ENCODE measurements around the gene NFATC4. TPM values are rescaled to one million over a fixed set of nuclear protein-coding genes. Genes with fewer than 3 reads are reported as not detected.

NFATC4 gene
- total and polyA plus RNA-seq, 9 donors = 35.2 to 71.1 (median 52.0) TPM

DNA sequence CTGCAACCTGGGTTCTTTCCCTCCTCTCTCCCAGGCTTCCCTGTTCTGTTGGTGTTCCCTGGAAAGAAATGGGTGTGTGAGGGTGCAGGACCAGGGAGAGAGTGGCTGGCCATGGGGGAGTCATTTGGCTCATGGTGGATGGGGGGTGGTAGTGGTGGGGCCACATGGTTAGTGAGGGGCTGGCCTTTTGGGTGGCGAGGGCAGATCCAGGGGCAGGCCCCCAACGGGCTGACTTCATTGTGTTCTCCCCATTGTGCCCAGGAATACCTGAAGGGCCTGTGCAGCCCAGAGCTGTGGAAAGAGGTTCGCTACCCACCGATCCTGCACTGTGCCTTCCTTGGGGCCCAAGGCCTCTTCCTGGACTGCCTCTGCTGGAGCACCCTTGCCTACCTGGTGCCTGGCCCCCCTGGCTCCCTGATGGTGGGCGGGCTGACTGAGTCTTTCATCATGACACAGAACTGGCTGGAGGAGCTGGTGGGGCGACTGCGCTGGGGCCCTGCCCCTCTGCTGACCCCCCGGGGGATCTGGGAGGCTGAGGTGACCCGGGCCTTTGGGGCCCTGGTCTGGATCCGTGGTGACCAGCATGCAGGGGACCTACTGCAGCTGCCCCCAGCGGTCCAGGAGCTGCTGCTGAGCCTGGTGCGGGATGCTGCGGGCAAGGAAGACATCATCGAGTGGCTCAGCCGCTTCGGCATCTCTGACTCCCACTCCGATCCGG, 39.8 kb downstream of the NFATC4 start:
- Histone ChIP-seq H3K36me3 (ENCODE audit: control insufficient read depth, insufficient read depth, low read length) (peaks cover 48% of the 10 kb centered on the region), H3K27me3 (ENCODE audit: control insufficient read depth, insufficient read depth, low read length) (no peaks in the 10 kb centered on the region), H3K4me1 (ENCODE audit: control insufficient read depth, insufficient read depth, low read length) (peaks cover 31% of the 10 kb centered on the region), H3K27ac (ENCODE audit: low read length) (no peak overlapping the region), H3K9me3 (replicated peaks; ENCODE audit: control insufficient read depth, low read depth, low read length) (no peaks in the 10 kb centered on the region), H3K4me3 (ENCODE audit: low read length) (no peak overlapping the region)
- DNase-seq = no peak
- WGBS (ENCODE audit: insufficient coverage) = 89% methylated on average over 18 of the region's 18 CpGs

DNA sequence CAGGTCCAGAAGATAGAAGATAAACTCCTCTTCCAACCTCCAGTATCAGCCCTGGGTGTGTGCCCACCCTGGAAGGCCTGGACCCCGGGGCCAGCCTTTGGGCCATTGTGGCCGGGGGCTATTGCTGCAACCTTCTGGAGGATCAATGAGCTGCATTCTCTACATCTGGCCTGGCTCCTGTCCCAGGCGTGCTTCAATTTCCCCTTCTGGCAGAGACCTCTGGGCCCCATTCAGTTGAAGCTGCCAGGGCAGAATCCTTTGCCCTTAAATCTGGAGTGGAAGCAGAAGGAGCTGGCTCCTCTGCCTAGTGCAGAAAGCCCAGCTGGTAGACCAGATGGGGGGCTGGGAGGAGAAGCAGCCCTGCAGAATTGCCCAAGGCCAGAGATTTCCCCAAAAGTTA, 40.8 kb downstream of the NFATC4 start:
- Histone ChIP-seq H3K9me3 (replicated peaks; ENCODE audit: control insufficient read depth, low read depth, low read length) (no peaks in the 10 kb centered on the region), H3K4me3 (ENCODE audit: low read length) (no peak overlapping the region), H3K36me3 (ENCODE audit: control insufficient read depth, insufficient read depth, low read length) (peaks cover 57% of the 10 kb centered on the region), H3K27ac (ENCODE audit: low read length) (no peak overlapping the region), H3K4me1 (ENCODE audit: control insufficient read depth, insufficient read depth, low read length) (peaks cover 24% of the 10 kb centered on the region), H3K27me3 (ENCODE audit: control insufficient read depth, insufficient read depth, low read length) (no peaks in the 10 kb centered on the region)
- WGBS (ENCODE audit: insufficient coverage) = 27% methylated on average over 3 of the region's 3 CpGs
- peak; percentile 53 for DNase-seq

DNA sequence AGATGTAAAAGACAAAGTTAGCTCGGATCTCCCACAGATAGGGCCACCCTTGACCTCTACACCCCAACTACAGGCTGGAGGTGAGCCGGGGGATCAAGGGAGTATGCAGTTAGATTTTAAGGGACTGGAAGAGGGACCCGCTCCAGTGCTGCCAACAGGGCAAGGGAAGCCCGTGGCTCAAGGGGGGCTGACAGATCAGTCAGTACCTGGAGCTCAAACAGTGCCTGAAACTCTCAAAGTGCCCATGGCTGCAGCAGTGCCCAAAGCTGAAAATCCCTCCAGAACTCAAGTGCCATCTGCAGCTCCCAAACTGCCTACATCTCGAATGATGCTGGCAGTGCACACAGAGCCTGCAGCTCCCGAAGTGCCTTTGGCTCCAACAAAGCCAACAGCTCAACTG, 41.2 kb downstream of the NFATC4 start:
- no peak for DNase-seq
- 60% methylated on average over 4 of the region's 6 CpGs for WGBS (ENCODE audit: insufficient coverage)
- Histone ChIP-seq H3K36me3 (ENCODE audit: control insufficient read depth, insufficient read depth, low read length) (peaks cover 61% of the 10 kb centered on the region), H3K4me1 (ENCODE audit: control insufficient read depth, insufficient read depth, low read length) (peaks cover 22% of the 10 kb centered on the region), H3K27ac (ENCODE audit: low read length) (no peak overlapping the region), H3K4me3 (ENCODE audit: low read length) (no peak overlapping the region), H3K27me3 (ENCODE audit: control insufficient read depth, insufficient read depth, low read length) (no peaks in the 10 kb centered on the region), H3K9me3 (replicated peaks; ENCODE audit: control insufficient read depth, low read depth, low read length) (no peaks in the 10 kb centered on the region)

DNA sequence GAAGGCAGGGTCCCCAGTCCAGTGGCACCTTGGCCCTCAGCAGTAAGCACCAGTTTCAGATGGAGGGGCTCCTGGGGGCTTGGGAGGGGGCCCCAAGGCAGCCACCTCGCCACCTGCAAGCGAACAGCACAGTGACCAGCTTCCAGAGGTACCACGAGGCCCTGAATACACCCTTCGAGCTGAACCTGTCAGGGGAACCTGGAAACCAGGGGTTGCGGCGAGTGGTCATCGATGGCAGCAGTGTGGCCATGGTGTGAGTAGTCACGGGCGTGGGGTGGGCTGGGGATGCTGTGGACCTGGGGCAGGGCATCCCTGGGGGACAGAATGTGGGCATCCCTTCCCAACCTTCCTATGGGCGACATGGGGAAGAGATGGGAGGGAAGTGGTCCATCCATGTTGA, 42.0 kb downstream of the NFATC4 start:
- peaks cover 68% of the 10 kb centered on the region for H3K36me3 ChIP-seq (ENCODE audit: control insufficient read depth, insufficient read depth, low read length)
- 92% methylated on average over 10 of the region's 10 CpGs for WGBS (ENCODE audit: insufficient coverage)

DNA sequence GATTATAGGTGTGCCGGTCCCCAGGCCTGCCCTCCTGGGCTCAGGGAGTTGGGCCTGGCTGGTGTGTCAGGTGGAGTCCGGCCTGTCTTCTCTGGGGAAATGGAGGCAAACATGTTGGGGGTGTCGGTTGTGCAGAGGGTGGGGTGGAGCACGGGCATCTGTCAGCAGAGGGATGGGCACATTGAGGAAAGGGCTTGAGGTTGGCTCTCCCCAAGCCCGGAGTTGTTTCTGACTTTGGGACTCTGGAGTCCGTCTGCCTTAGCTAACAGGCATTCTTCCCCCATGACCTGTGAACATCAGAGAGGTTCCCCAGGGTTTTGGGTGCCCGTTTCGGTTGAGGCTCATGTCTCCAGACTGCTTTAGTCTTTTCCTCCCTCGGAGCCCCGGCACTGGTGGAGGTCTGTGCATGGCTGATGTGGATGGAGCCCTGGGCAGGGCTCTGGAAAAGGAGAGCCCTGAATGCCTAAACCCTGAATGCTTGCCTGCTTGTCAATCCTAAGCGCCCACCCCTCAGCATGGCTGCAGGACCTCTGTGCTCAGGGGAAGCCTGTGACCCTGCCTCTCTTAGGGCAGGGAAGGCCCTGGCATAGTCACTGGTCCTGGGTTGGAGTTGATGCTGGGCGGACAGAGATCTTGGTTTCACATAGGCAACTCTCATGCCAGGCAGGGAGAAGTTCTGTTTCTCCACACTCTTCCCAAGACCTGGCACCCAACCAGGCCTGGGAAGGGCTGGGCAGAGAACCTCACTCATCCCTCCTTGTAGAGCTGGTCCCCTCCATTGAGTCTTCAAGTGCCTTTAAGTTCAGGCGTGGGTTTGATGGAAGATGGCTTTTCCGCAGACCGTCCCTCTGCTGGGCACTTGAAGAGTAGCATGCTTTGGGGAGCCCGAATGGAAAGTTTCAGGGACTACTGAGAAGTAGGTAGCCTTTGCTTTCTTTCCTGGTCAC, 43.7 kb downstream of the NFATC4 start:
- Histone ChIP-seq H3K36me3 (ENCODE audit: control insufficient read depth, insufficient read depth, low read length) (peaks cover 72% of the 10 kb centered on the region), H3K9me3 (replicated peaks; ENCODE audit: control insufficient read depth, low read depth, low read length) (no peaks in the 10 kb centered on the region), H3K27ac (ENCODE audit: low read length) (no peak overlapping the region), H3K4me3 (ENCODE audit: low read length) (no peak overlapping the region), H3K27me3 (ENCODE audit: control insufficient read depth, insufficient read depth, low read length) (no peaks in the 10 kb centered on the region), H3K4me1 (ENCODE audit: control insufficient read depth, insufficient read depth, low read length) (peaks cover 17% of the 10 kb centered on the region)
- 61% methylated on average over 11 of the region's 16 CpGs for WGBS (ENCODE audit: insufficient coverage)
- DNase-seq = peak; percentile 65

More for the DNA sequence above, 42.0 kb downstream of the NFATC4 start:
- no peak overlapping the region for H3K27ac ChIP-seq (ENCODE audit: low read length)
- no peak for DNase-seq
- H3K27me3 ChIP-seq (ENCODE audit: control insufficient read depth, insufficient read depth, low read length) = no peaks in the 10 kb centered on the region
- H3K9me3 ChIP-seq (replicated peaks; ENCODE audit: control insufficient read depth, low read depth, low read length) = no peaks in the 10 kb centered on the region
- H3K4me1 ChIP-seq (ENCODE audit: control insufficient read depth, insufficient read depth, low read length) = peaks cover 17% of the 10 kb centered on the region
- no peak overlapping the region for H3K4me3 ChIP-seq (ENCODE audit: low read length)

DNA sequence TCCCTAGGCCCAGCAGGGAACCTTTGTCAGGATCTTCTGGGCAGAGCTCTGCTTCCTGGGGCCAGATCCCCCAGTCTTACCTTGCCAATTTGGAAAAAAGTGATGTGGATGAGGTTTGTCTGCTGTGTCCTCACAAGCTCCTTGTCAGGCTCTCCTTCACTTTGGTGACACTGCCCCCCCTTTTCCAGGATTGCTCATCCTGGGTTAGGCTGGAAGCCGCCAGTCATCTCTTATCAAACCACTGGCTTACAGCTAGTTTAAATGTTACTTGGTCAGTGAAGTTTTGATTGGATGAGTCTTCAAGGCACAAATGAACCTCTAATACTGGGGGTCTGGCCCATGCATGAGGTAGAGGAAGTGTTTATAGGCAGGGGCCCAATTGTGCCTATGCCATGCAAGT, 46.1 kb downstream of the NFATC4 start:
- peaks cover 16% of the 10 kb centered on the region for H3K4me1 ChIP-seq (ENCODE audit: control insufficient read depth, insufficient read depth, low read length)
- H3K27ac ChIP-seq (ENCODE audit: low read length) = no peak overlapping the region
- DNase-seq = no peak
- H3K9me3 ChIP-seq (replicated peaks; ENCODE audit: control insufficient read depth, low read depth, low read length) = no peaks in the 10 kb centered on the region
- peaks cover 54% of the 10 kb centered on the region for H3K36me3 ChIP-seq (ENCODE audit: control insufficient read depth, insufficient read depth, low read length)
- no peaks in the 10 kb centered on the region for H3K27me3 ChIP-seq (ENCODE audit: control insufficient read depth, insufficient read depth, low read length)
- H3K4me3 ChIP-seq (ENCODE audit: low read length) = no peak overlapping the region
- no CpG with 5 or more reads among the region's 1 CpG for WGBS (ENCODE audit: insufficient coverage)

DNA sequence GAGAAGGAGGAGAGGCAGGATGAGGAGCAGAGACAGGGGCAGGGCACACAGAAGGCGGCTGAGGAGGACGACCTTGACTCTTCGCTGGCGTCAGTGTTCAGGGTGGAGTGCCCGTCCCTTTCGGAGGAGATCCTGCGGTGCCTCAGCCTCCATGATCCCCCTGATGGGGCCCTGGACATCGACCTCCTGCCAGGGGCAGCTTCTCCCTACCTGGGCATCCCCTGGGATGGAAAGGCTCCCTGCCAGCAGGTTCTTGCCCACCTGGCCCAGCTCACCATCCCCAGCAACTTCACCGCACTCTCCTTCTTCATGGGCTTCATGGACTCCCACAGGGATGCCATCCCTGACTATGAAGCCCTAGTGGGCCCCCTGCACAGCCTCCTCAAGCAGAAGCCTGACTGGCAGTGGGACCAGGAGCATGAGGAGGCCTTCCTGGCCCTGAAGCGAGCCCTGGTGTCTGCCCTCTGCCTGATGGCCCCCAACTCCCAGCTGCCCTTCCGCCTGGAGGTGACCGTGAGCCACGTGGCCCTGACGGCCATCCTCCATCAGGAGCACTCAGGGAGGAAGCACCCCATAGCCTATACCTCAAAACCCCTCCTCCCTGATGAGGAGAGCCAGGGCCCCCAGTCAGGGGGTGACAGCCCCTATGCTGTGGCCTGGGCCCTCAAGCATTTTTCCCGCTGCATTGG, 46.9 kb downstream of the NFATC4 start:
- H3K9me3 ChIP-seq (replicated peaks; ENCODE audit: control insufficient read depth, low read depth, low read length) = no peaks in the 10 kb centered on the region
- WGBS (ENCODE audit: insufficient coverage) = 91% methylated on average over 15 of the region's 15 CpGs
- H3K36me3 ChIP-seq (ENCODE audit: control insufficient read depth, insufficient read depth, low read length) = peaks cover 46% of the 10 kb centered on the region
- H3K27me3 ChIP-seq (ENCODE audit: control insufficient read depth, insufficient read depth, low read length) = no peaks in the 10 kb centered on the region
- no peak overlapping the region for H3K27ac ChIP-seq (ENCODE audit: low read length)
- no peak for DNase-seq
- peaks cover 9% of the 10 kb centered on the region for H3K4me1 ChIP-seq (ENCODE audit: control insufficient read depth, insufficient read depth, low read length)
- no peak overlapping the region for H3K4me3 ChIP-seq (ENCODE audit: low read length)

DNA sequence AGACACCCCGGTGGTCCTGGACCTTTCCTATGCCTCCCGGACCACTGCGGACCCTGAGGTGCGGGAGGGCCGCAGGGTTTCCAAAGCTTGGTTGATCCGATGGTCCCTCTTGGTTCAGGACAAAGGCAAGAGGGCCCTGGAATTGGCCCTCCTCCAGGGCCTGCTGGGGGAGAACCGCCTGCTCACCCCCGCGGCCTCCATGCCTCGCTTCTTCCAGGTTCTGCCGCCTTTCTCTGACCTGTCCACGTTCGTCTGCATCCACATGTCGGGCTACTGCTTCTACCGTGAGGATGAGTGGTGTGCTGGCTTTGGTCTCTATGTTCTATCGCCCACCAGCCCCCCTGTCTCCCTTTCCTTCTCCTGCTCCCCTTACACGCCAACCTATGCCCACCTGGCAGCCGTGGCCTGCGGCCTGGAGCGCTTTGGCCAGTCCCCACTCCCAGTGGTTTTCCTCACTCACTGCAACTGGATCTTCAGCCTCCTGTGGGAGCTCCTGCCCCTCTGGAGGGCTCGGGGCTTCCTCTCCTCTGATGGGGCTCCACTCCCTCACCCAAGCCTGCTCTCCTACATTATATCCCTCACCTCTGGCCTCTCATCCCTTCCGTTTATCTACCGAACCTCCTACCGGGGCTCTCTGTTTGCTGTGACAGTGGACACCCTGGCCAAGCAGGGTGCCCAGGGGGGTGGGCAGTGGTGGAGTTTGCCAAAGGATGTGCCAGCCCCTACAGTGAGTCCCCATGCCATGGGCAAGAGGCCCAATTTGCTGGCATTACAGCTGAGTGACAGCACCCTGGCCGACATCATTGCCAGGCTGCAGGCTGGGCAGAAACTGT, 47.7 kb downstream of the NFATC4 start:
- WGBS (ENCODE audit: insufficient coverage) = 80% methylated on average over 17 of the region's 25 CpGs
- DNase-seq = no peak
- Histone ChIP-seq H3K36me3 (ENCODE audit: control insufficient read depth, insufficient read depth, low read length) (peaks cover 40% of the 10 kb centered on the region), H3K4me3 (ENCODE audit: low read length) (no peak overlapping the region), H3K27ac (ENCODE audit: low read length) (no peak overlapping the region), H3K9me3 (replicated peaks; ENCODE audit: control insufficient read depth, low read depth, low read length) (no peaks in the 10 kb centered on the region), H3K4me1 (ENCODE audit: control insufficient read depth, insufficient read depth, low read length) (peaks cover 9% of the 10 kb centered on the region), H3K27me3 (ENCODE audit: control insufficient read depth, insufficient read depth, low read length) (no peaks in the 10 kb centered on the region)

DNA sequence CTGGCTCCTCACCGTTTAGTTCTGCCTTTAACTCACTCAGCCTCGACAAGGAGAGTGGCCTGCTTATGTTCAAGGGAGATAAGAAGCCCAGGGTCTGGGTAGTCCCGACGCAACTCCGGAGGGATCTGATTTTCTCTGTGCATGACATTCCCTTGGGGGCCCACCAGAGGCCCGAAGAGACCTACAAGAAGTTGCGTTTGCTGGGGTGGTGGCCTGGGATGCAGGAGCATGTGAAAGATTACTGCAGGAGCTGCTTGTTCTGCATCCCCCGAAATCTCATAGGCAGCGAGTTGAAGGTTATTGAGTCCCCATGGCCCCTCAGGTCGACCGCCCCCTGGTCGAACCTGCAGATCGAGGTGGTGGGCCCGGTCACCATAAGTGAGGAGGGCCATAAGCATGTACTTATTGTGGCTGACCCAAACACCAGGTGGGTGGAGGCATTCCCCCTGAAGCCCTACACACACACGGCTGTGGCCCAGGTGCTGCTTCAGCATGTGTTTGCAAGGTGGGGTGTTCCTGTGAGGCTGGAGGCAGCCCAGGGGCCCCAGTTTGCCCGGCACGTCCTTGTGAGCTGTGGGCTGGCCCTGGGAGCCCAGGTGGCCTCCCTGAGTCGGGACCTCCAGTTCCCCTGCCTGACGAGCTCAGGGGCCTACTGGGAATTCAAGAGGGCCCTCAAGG, 48.4 kb downstream of the NFATC4 start:
- H3K4me3 ChIP-seq (ENCODE audit: low read length) = no peak overlapping the region
- peaks cover 32% of the 10 kb centered on the region for H3K36me3 ChIP-seq (ENCODE audit: control insufficient read depth, insufficient read depth, low read length)
- H3K4me1 ChIP-seq (ENCODE audit: control insufficient read depth, insufficient read depth, low read length) = peaks cover 9% of the 10 kb centered on the region
- DNase-seq = no peak
- 50% methylated on average over 13 of the region's 19 CpGs for WGBS (ENCODE audit: insufficient coverage)
- H3K27ac ChIP-seq (ENCODE audit: low read length) = no peak overlapping the region
- no peaks in the 10 kb centered on the region for H3K27me3 ChIP-seq (ENCODE audit: control insufficient read depth, insufficient read depth, low read length)
- no peaks in the 10 kb centered on the region for H3K9me3 ChIP-seq (replicated peaks; ENCODE audit: control insufficient read depth, low read depth, low read length)

Measured in muscle of leg (tissue), 11 donors.